DND-41 (cell line): ENCODE data around the gene SLC25A4.

Experiments
- ATAC-seq: fragments of 200-7000 bp; cut with Tn5 transposase; 3 replicates; pipeline ENCODE4 v1.9.1; 2021; ENCODE audit warnings: low read depth; ENCODE audit not compliant: insufficient read depth
- DNase-seq: peaks from one replicate; pipeline ENCODE4 v3.0.0-alpha.2; 2020
- H2AFZ ChIP-seq: 2 replicates; pipeline ENCODE4 v1.6.0; 2012; ENCODE audit warnings: low read depth, low read length
- H3K27ac ChIP-seq: 2 replicates; pipeline ENCODE4 v1.5.1; 2012; ENCODE audit warnings: low read length, inconsistent platforms
- H3K27me3 ChIP-seq: fragments of 200-600 bp; sonication (generic); 2 replicates; pipeline ENCODE4 v1.6.0; 2012; ENCODE audit warnings: low read length, mild to moderate bottlenecking, inconsistent platforms; ENCODE audit not compliant: insufficient read depth, poor library complexity
- H3K36me3 ChIP-seq: 2 replicates; pipeline ENCODE4 v1.5.1; 2012; ENCODE audit warnings: low read length, inconsistent platforms; ENCODE audit not compliant: insufficient read depth
- H3K4me1 ChIP-seq: 2 replicates; pipeline ENCODE4 v1.5.1; 2012; ENCODE audit warnings: mild to moderate bottlenecking, low read length; ENCODE audit not compliant: insufficient read depth
- H3K4me2 ChIP-seq: 2 replicates; pipeline ENCODE4 v1.6.0; 2012; ENCODE audit warnings: mild to moderate bottlenecking, moderate library complexity, low read length, inconsistent platforms; ENCODE audit not compliant: insufficient read depth
- H3K4me3 ChIP-seq, 2 experiments: fragments of 200-600 bp in 1 of 2; shearing (Covaris generic) in 1 of 2; 2 replicates each; pipeline ENCODE4 v1.5.1; 2012 to 2016; ENCODE audit warnings: inconsistent platforms in 2 of 2, low read length in 2 of 2, mild to moderate bottlenecking in 2 of 2, low read depth in 1 of 2, moderate library complexity in 1 of 2
- H3K79me2 ChIP-seq: 2 replicates; pipeline ENCODE4 v1.6.0; 2012; ENCODE audit warnings: low read length, inconsistent platforms; ENCODE audit not compliant: insufficient read depth
- H3K9ac ChIP-seq: 2 replicates; pipeline ENCODE4 v1.6.0; 2012; ENCODE audit warnings: low read depth, mild to moderate bottlenecking, inconsistent platforms, low read length, moderate library complexity
- H3K9me3 ChIP-seq: 2 replicates; pipeline ENCODE4 v1.5.1; 2012; ENCODE audit warnings: low read length, moderate library complexity, mild to moderate bottlenecking, inconsistent platforms; ENCODE audit not compliant: insufficient read depth, severe bottlenecking
- H4K20me1 ChIP-seq: 2 replicates; pipeline ENCODE4 v1.6.0; 2012; ENCODE audit warnings: low read length; ENCODE audit not compliant: insufficient read depth
- CTCF ChIP-seq: IDR thresholded peaks from 2 replicates; pipeline ENCODE4 v1.5.1; 2012; ENCODE audit warnings: borderline replicate concordance, low read length, moderate library complexity, mild to moderate bottlenecking; ENCODE audit not compliant: poor library complexity, severe bottlenecking; ENCODE audit errors: extremely low read depth
- EZH2 ChIP-seq: IDR thresholded peaks from 3 replicates; pipeline ENCODE4 v1.6.1; 2012; ENCODE audit warnings: borderline replicate concordance, low read depth, mild to moderate bottlenecking, moderate library complexity, low read length, inconsistent platforms; ENCODE audit not compliant: severe bottlenecking

Gene SLC25A4

GRCh38 chr4:185128272-185129119, 14.6 kb upstream of the SLC25A4 start:
- peaks cover 5% of the 10 kb centered on the region for H3K9me3 ChIP-seq
- no peak overlapping the region for H3K9ac ChIP-seq
- H3K27ac ChIP-seq, result no peak overlapping the region
- no peak overlapping the region for H3K4me3 ChIP-seq
- H4K20me1 ChIP-seq, result no peaks in the 10 kb centered on the region
- H2AFZ ChIP-seq, result no peak overlapping the region
- DNase-seq (no peak), ATAC-seq (no peak)
- H3K79me2 ChIP-seq, result no peaks in the 10 kb centered on the region
- H3K27me3 ChIP-seq, result no peaks in the 10 kb centered on the region
- no peaks in the 10 kb centered on the region for H3K36me3 ChIP-seq
- H3K4me2 ChIP-seq, result no peak overlapping the region
- TF ChIP-seq EZH2 (no peak), CTCF (no peak)
- H3K4me1 ChIP-seq, result no peaks in the 10 kb centered on the region

GRCh38 chr4:185134307-185134869, 8.7 kb upstream of the SLC25A4 start:
- H2AFZ ChIP-seq, result no peak overlapping the region
- no peak for DNase-seq
- ATAC-seq, result peak; percentile 81

GRCh38 chr4:185137233-185137925, 5.7 kb upstream of the SLC25A4 start:
- H3K27ac ChIP-seq, result no peak overlapping the region
- no peaks in the 10 kb centered on the region for H3K79me2 ChIP-seq
- ATAC-seq (no peak), DNase-seq (no peak)
- no peaks in the 10 kb centered on the region for H3K36me3 ChIP-seq
- H3K9me3 ChIP-seq, result no peaks in the 10 kb centered on the region
- no peak overlapping the region for H3K4me3 ChIP-seq
- no peaks in the 10 kb centered on the region for H3K4me1 ChIP-seq
- peaks cover 5% of the 10 kb centered on the region for H3K27me3 ChIP-seq
- H3K4me2 ChIP-seq, result no peak overlapping the region
- no peaks in the 10 kb centered on the region for H4K20me1 ChIP-seq
- no peak overlapping the region for H3K9ac ChIP-seq
- TF ChIP-seq CTCF, result no peak
- no peak for TF ChIP-seq EZH2
- H2AFZ ChIP-seq, result no peak overlapping the region

More at GRCh38 chr4:185134307-185134869, 8.7 kb upstream of the SLC25A4 start:
- Histone ChIP-seq H3K36me3 (no peaks in the 10 kb centered on the region), H3K27me3 (no peaks in the 10 kb centered on the region), H3K9ac (no peak overlapping the region), H3K79me2 (no peaks in the 10 kb centered on the region), H3K9me3 (no peaks in the 10 kb centered on the region), H3K27ac (no peak overlapping the region), H3K4me3 (no peak overlapping the region), H4K20me1 (no peaks in the 10 kb centered on the region), H3K4me1 (no peaks in the 10 kb centered on the region), H3K4me2 (no peak overlapping the region)
- no peak for TF ChIP-seq EZH2
- peak; percentile 81 for TF ChIP-seq CTCF
